Neutrophil (primary cell): ENCODE measurements around the gene TCF4.

Experiments
- H3K27ac ChIP-seq: fragments of 200-600 bp; sonication (generic); 2 replicates; pipeline ENCODE4 v1.5.1; 2016; ENCODE audit warnings: mild to moderate bottlenecking, moderate library complexity
- H3K27me3 ChIP-seq: fragments of 200-600 bp; sonication (generic); 2 replicates; pipeline ENCODE4 v1.6.0; 2016; ENCODE audit warnings: mild to moderate bottlenecking
- H3K36me3 ChIP-seq: fragments of 200-600 bp; sonication (generic); 2 replicates; pipeline ENCODE4 v1.5.1; 2017
- H3K4me1 ChIP-seq, 2 experiments: fragments of 200-600 bp in 1 of 2; sonication (generic) in 1 of 2; 1 replicate in 1 of 2; 2 replicates in 1 of 2; pipeline versions ENCODE4 v1.5.1 to v1.6.1; 2013 to 2016; ENCODE audit warnings: low read depth in 1 of 2, low read length in 1 of 2, mild to moderate bottlenecking in 1 of 2, moderate library complexity in 1 of 2; ENCODE audit not compliant: control insufficient read depth in 1 of 2, insufficient read depth in 1 of 2
- H3K4me3 ChIP-seq, 2 experiments: fragments of 200-600 bp in 1 of 2; sonication (generic) in 1 of 2; 1 replicate in 1 of 2; 2 replicates in 1 of 2; pipeline ENCODE4 v1.5.1; 2013 to 2016; ENCODE audit warnings: low read depth in 1 of 2, low read length in 1 of 2, mild to moderate bottlenecking in 1 of 2, moderate library complexity in 1 of 2
- H3K9me3 ChIP-seq: fragments of 200-600 bp; sonication (generic); 2 replicates; pipeline ENCODE4 v1.5.1; 2016
- TF ChIP-seq, protein P1 (sequence below): fragments of 200-600 bp; sonication (generic); IDR thresholded peaks from 2 replicates; pipeline ENCODE4 v1.5.1; 2016; ENCODE audit warnings: antibody characterized with exemption

The TCF4 gene

DNA sequence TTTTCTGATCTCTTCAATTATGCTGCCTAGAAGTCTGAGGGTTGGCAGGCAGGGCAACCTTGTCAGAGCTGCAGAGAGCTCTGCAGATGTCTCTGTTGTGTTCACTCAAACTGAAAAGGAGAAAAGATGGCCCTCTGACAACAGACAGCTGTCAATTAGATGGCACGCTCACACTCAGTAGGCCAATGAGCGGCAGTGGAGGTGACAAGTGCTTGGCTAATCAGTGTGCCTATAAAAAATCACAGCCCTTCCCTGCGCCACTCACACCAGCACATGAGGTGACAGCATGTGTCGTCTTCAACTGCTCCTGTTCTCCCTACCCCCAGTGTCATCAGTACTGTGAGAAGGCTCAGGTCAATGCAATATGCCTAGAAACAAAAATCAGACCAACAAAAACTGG, 203.9 kb downstream of the TCF4 start:
- H3K27me3 ChIP-seq = no peaks in the 10 kb centered on the region
- no peak overlapping the region for H3K27ac ChIP-seq
- no peaks in the 10 kb centered on the region for H3K36me3 ChIP-seq
- H3K4me3 ChIP-seq = no peak overlapping the region
- TF ChIP-seq, protein P1, sequence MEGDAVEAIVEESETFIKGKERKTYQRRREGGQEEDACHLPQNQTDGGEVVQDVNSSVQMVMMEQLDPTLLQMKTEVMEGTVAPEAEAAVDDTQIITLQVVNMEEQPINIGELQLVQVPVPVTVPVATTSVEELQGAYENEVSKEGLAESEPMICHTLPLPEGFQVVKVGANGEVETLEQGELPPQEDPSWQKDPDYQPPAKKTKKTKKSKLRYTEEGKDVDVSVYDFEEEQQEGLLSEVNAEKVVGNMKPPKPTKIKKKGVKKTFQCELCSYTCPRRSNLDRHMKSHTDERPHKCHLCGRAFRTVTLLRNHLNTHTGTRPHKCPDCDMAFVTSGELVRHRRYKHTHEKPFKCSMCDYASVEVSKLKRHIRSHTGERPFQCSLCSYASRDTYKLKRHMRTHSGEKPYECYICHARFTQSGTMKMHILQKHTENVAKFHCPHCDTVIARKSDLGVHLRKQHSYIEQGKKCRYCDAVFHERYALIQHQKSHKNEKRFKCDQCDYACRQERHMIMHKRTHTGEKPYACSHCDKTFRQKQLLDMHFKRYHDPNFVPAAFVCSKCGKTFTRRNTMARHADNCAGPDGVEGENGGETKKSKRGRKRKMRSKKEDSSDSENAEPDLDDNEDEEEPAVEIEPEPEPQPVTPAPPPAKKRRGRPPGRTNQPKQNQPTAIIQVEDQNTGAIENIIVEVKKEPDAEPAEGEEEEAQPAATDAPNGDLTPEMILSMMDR = no peak
- no peaks in the 10 kb centered on the region for H3K9me3 ChIP-seq
- no peaks in the 10 kb centered on the region for H3K4me1 ChIP-seq

DNA sequence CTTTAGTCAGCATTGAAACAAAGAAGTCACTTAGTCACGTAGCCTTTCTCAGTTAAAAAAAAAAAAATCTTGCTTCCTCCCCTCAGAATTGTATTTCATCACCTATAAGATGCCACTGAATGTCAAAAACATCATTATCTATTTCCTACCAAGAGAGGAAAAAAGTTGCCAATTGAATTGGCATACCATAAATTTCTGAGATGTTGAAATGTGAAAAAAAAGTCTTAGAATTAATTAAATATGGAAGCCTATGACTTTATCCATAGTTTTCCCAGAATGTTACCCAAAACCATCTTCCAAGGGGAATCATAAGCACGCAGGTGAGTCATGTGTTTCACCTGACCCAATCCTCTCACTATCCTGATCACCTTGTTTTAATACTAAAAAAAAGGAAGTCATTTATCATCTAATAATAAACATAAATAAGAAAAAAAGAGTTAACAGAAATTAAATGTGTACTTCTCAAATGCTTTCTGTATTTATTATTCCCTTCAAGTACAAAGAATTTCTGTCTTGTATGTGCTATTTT, 205.7 kb downstream of the TCF4 start:
- Histone ChIP-seq H3K4me3 (no peak overlapping the region), H3K9me3 (no peaks in the 10 kb centered on the region), H3K36me3 (no peaks in the 10 kb centered on the region), H3K4me1 (no peaks in the 10 kb centered on the region), H3K27me3 (no peaks in the 10 kb centered on the region), H3K27ac (no peak overlapping the region)
- TF ChIP-seq, protein P1 = no peak

DNA sequence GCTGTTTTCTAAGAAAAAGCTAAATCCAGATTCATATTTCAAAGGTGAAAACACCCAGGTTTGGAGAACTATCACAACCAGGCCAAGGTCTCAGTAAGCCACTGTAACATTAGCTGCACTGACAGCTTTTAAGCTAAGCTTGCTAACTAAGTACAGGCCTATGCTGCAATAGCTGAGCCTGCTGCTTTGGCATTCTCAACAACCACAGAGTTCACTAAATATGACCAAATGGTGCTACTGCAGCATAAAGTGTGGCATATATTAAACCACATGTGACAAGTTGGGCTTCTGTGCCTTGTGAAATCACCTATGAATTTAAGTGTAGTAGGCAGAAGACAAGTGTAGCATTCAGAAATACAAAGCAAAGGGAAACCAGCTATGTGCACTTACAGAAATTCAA, 206.7 kb downstream of the TCF4 start:
- Histone ChIP-seq H3K27me3 (no peaks in the 10 kb centered on the region), H3K4me1 (no peaks in the 10 kb centered on the region), H3K36me3 (no peaks in the 10 kb centered on the region), H3K4me3 (no peak overlapping the region), H3K27ac (no peak overlapping the region), H3K9me3 (no peaks in the 10 kb centered on the region)
- TF ChIP-seq, protein P1 = no peak

DNA sequence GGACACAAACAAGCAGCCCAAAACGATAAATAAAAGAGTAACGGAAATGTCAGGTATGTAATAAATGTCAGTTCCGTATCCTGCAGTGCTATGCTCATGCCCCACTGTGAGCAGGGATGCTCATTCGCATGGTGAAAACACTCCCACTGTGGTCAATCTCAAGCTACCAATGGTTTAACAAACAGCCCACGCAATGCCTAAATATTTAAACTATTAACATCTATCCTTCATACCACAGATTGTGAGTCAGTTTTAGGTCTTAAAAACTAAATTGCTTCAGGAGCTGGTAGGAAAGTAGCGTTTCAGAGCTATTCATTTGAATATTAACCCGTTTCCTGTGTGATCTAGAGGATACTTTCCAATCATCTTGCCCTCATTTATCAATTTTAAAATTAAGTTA, 207.4 kb downstream of the TCF4 start:
- no peak overlapping the region for H3K27ac ChIP-seq
- H3K4me1 ChIP-seq = no peaks in the 10 kb centered on the region
- TF ChIP-seq, protein P1 = no peak
- no peak overlapping the region for H3K4me3 ChIP-seq
- no peaks in the 10 kb centered on the region for H3K9me3 ChIP-seq
- H3K36me3 ChIP-seq = no peaks in the 10 kb centered on the region
- H3K27me3 ChIP-seq = no peaks in the 10 kb centered on the region

DNA sequence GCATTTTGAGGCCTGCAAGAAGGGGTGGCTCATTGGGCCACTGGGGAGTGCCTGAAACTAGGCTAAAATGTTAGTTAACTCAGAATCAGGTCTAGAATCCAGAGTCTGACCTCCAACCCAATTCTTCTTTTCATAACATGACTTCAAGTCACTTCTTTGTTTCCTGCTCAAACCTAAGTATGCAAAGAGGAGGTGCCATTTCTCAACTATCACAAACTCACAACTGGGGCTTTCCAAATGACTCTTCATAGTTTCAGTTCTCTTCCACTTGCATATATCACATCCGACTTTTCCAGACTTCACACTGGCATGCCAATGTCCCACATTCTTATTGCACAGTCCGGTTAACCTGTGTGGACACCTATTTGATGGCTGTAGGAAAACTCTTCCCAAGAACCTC, 211.6 kb downstream of the TCF4 start:
- Histone ChIP-seq H3K27me3 (no peaks in the 10 kb centered on the region), H3K9me3 (no peaks in the 10 kb centered on the region), H3K27ac (no peak overlapping the region), H3K4me3 (no peak overlapping the region), H3K36me3 (no peaks in the 10 kb centered on the region), H3K4me1 (no peaks in the 10 kb centered on the region)
- TF ChIP-seq, protein P1 = no peak

DNA sequence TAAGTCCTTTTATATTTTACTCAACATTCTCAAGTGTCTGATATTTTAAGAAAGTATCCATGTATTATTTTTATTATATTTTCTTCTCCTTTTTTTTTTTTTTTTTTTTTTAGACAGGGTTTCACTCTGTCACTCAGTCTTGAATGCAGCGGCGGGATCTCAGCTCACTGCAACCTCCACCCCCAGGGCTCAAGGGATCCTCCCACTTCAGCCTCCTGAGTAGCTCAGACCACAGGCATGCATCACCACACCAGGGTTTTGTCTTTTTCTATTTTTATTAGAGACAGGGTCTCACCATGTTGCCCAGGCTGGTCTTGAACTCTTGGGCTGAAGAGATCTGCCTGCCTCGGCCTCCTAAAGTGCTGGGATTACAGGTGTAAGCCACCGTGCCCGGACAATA, 212.1 kb downstream of the TCF4 start:
- Histone ChIP-seq H3K4me1 (no peaks in the 10 kb centered on the region), H3K36me3 (no peaks in the 10 kb centered on the region), H3K4me3 (no peak overlapping the region), H3K9me3 (no peaks in the 10 kb centered on the region), H3K27me3 (no peaks in the 10 kb centered on the region), H3K27ac (no peak overlapping the region)
- TF ChIP-seq, protein P1 = no peak
